Measurements from ENCODE around the gene SRPK3.

The SRPK3 gene

GRCh38 chrX:153801669-153802068 lies 20.8 kb downstream of the SRPK3 start:
- H3K27me3 ChIP-seq (ENCODE audit: insufficient read depth, poor library complexity, severe bottlenecking), result no peaks in the 10 kb centered on the region
- H3K27ac ChIP-seq (replicated peaks), result no peak overlapping the region
- no peak for TF ChIP-seq CTCF (IDR thresholded peaks at IDR 0.05; ENCODE audit: insufficient read depth, low read length)
- no peak for TF ChIP-seq REST (IDR thresholded peaks at IDR 0.05; ENCODE audit: insufficient replicate concordance, low read depth)
- TF ChIP-seq GABPA (IDR thresholded peaks at IDR 0.05; ENCODE audit: low read depth), result no peak
- no peak for TF ChIP-seq SPI1 (IDR thresholded peaks at IDR 0.05; ENCODE audit: borderline replicate concordance, low read depth)
- TF ChIP-seq POLR2AphosphoS5 (IDR thresholded peaks at IDR 0.05; ENCODE audit: low read depth), result no peak
- no peak for DNase-seq (ENCODE audit: low read depth in 1 of 2, low spot score in 1 of 2)
- H3K4me3 ChIP-seq (replicated peaks; ENCODE audit: insufficient read depth, low read length), result no peak overlapping the region

- DNase-seq (ENCODE audit: low read depth in 1 of 2, low spot score in 1 of 2), result no peak
- Histone ChIP-seq H3K27me3 (ENCODE audit: insufficient read depth, poor library complexity, severe bottlenecking) (no peaks in the 10 kb centered on the region), H3K4me3 (replicated peaks; ENCODE audit: insufficient read depth, low read length) (no peak overlapping the region), H3K27ac (replicated peaks) (no peak overlapping the region)
- no peak for TF ChIP-seq REST (IDR thresholded peaks at IDR 0.05; ENCODE audit: insufficient replicate concordance, low read depth)
- no peak for TF ChIP-seq SPI1 (IDR thresholded peaks at IDR 0.05; ENCODE audit: borderline replicate concordance, low read depth)
- no peak for TF ChIP-seq CTCF (IDR thresholded peaks at IDR 0.05; ENCODE audit: insufficient read depth, low read length)
- TF ChIP-seq GABPA (IDR thresholded peaks at IDR 0.05; ENCODE audit: low read depth), result no peak
- TF ChIP-seq POLR2AphosphoS5 (IDR thresholded peaks at IDR 0.05; ENCODE audit: low read depth), result no peak
Measured at GRCh38 chrX:153802513-153803045, 21.7 kb downstream of the SRPK3 start.

GRCh38 chrX:153803211-153804099 lies 22.6 kb downstream of the SRPK3 start:
- Histone ChIP-seq H3K4me3 (replicated peaks; ENCODE audit: insufficient read depth, low read length) (no peak overlapping the region), H3K27me3 (ENCODE audit: insufficient read depth, poor library complexity, severe bottlenecking) (no peaks in the 10 kb centered on the region), H3K27ac (replicated peaks) (no peak overlapping the region)
- TF ChIP-seq REST (IDR thresholded peaks at IDR 0.05; ENCODE audit: insufficient replicate concordance, low read depth), result no peak
- no peak for TF ChIP-seq POLR2AphosphoS5 (IDR thresholded peaks at IDR 0.05; ENCODE audit: low read depth)
- TF ChIP-seq GABPA (IDR thresholded peaks at IDR 0.05; ENCODE audit: low read depth), result no peak
- no peak for TF ChIP-seq SPI1 (IDR thresholded peaks at IDR 0.05; ENCODE audit: borderline replicate concordance, low read depth)
- TF ChIP-seq CTCF (IDR thresholded peaks at IDR 0.05; ENCODE audit: insufficient read depth, low read length), result no peak
- no peak for DNase-seq (ENCODE audit: low read depth in 1 of 2, low spot score in 1 of 2)
